ENCODE measurements around the gene GNAL.

Gene GNAL

GRCh38 chr18:11821643-11822237 is 132.7 kb downstream of the GNAL start:
- TF ChIP-seq, protein P1, sequence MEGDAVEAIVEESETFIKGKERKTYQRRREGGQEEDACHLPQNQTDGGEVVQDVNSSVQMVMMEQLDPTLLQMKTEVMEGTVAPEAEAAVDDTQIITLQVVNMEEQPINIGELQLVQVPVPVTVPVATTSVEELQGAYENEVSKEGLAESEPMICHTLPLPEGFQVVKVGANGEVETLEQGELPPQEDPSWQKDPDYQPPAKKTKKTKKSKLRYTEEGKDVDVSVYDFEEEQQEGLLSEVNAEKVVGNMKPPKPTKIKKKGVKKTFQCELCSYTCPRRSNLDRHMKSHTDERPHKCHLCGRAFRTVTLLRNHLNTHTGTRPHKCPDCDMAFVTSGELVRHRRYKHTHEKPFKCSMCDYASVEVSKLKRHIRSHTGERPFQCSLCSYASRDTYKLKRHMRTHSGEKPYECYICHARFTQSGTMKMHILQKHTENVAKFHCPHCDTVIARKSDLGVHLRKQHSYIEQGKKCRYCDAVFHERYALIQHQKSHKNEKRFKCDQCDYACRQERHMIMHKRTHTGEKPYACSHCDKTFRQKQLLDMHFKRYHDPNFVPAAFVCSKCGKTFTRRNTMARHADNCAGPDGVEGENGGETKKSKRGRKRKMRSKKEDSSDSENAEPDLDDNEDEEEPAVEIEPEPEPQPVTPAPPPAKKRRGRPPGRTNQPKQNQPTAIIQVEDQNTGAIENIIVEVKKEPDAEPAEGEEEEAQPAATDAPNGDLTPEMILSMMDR (IDR thresholded peaks at IDR 0.05; ENCODE audit: low read depth, low read length) = no peak
- H3K36me3 ChIP-seq = no peaks in the 10 kb centered on the region
- no peak for DNase-seq
- no peaks in the 10 kb centered on the region for H3K9me3 ChIP-seq (ENCODE audit: severe bottlenecking)
- H3K27ac ChIP-seq = no peak overlapping the region
- no peaks in the 10 kb centered on the region for H3K27me3 ChIP-seq (ENCODE audit: insufficient read depth, low read depth, severe bottlenecking)
- H3K4me3 ChIP-seq (ENCODE audit: low read depth, low read length) = no peak overlapping the region

GRCh38 chr18:11823545-11823944 is 134.5 kb downstream of the GNAL start:
- DNase-seq = no peak
- H3K27ac ChIP-seq = no peak overlapping the region
- no peaks in the 10 kb centered on the region for H3K27me3 ChIP-seq (ENCODE audit: insufficient read depth, low read depth, severe bottlenecking)
- TF ChIP-seq, protein P1 (IDR thresholded peaks at IDR 0.05; ENCODE audit: low read depth, low read length) = no peak
- H3K4me3 ChIP-seq (ENCODE audit: low read depth, low read length) = no peak overlapping the region
- no peaks in the 10 kb centered on the region for H3K36me3 ChIP-seq
- no peaks in the 10 kb centered on the region for H3K9me3 ChIP-seq (ENCODE audit: severe bottlenecking)

GRCh38 chr18:11826836-11827235 is 137.8 kb downstream of the GNAL start:
- H3K27me3 ChIP-seq (ENCODE audit: insufficient read depth, low read depth, severe bottlenecking) = no peaks in the 10 kb centered on the region
- no peaks in the 10 kb centered on the region for H3K36me3 ChIP-seq
- TF ChIP-seq, protein P1 (IDR thresholded peaks at IDR 0.05; ENCODE audit: low read depth, low read length) = no peak
- H3K4me3 ChIP-seq (ENCODE audit: low read depth, low read length) = no peak overlapping the region
- no peak for DNase-seq
- H3K9me3 ChIP-seq (ENCODE audit: severe bottlenecking) = no peaks in the 10 kb centered on the region
- H3K27ac ChIP-seq = no peak overlapping the region

GRCh38 chr18:11828786-11829432 is 139.8 kb downstream of the GNAL start:
- Histone ChIP-seq H3K4me3 (ENCODE audit: low read depth, low read length) (no peak overlapping the region), H3K27ac (no peak overlapping the region), H3K27me3 (ENCODE audit: insufficient read depth, low read depth, severe bottlenecking) (no peaks in the 10 kb centered on the region), H3K9me3 (ENCODE audit: severe bottlenecking) (no peaks in the 10 kb centered on the region), H3K36me3 (no peaks in the 10 kb centered on the region)
- TF ChIP-seq, protein P1 (IDR thresholded peaks at IDR 0.05; ENCODE audit: low read depth, low read length) = no peak
- DNase-seq = no peak

DNA sequence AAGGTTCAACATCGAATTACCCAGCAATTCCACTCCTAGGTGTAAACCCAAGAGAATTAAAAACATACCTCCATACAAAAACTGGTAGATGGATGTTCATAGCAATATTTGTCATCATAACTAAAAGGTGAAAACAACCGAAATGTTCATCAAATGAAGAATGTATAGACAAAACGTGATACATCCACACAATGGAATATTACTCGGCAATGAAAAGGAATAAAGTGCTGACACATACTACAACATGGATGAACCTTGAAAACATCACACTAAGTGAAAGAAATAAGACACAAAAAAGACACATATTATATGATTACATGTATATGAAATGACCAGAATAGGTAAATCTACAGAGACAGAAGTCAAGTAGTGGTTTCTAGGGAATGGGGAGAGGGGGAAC is 141.5 kb downstream of the GNAL start:
- H3K27me3 ChIP-seq (ENCODE audit: insufficient read depth, low read depth, severe bottlenecking) = no peaks in the 10 kb centered on the region
- TF ChIP-seq, protein P1 (IDR thresholded peaks at IDR 0.05; ENCODE audit: low read depth, low read length) = no peak
- no peaks in the 10 kb centered on the region for H3K36me3 ChIP-seq
- H3K4me3 ChIP-seq (ENCODE audit: low read depth, low read length) = no peak overlapping the region
- H3K27ac ChIP-seq = no peak overlapping the region
- no peaks in the 10 kb centered on the region for H3K9me3 ChIP-seq (ENCODE audit: severe bottlenecking)
- no peak for DNase-seq

- TF ChIP-seq, protein P1 (IDR thresholded peaks at IDR 0.05; ENCODE audit: low read depth, low read length) = no peak
- Histone ChIP-seq H3K4me3 (ENCODE audit: low read depth, low read length) (no peak overlapping the region), H3K36me3 (no peaks in the 10 kb centered on the region)
Observed at GRCh38 chr18:11831921-11832320, 142.9 kb downstream of the GNAL start.

More at GRCh38 chr18:11831921-11832320, 142.9 kb downstream of the GNAL start:
- H3K27me3 ChIP-seq (ENCODE audit: insufficient read depth, low read depth, severe bottlenecking) = no peaks in the 10 kb centered on the region
- no peaks in the 10 kb centered on the region for H3K9me3 ChIP-seq (ENCODE audit: severe bottlenecking)
- no peak for DNase-seq
- no peak overlapping the region for H3K27ac ChIP-seq
